ENCODE measurements around the gene PPHLN1. TPM values are rescaled to one million over a fixed set of nuclear protein-coding genes. Genes with fewer than 3 reads are reported as not detected.

Gene PPHLN1
- total RNA-seq, 4 donors from 2014 or later = 43.2 to 88.9 (median 56.0) TPM

- no peak for TF ChIP-seq CTCF (IDR thresholded peaks at IDR 0.05)
- no peak for TF ChIP-seq POLR2AphosphoS5 (IDR thresholded peaks at IDR 0.05)
- WGBS, 2 donors (ENCODE audit: low coverage in 1 of 2) = 92 to 98% methylated on average over 4 to 9 of the region's 9 CpGs
- no peaks in the 10 kb centered on the region for H3K4me1 ChIP-seq
- H3K4me3 ChIP-seq = no peak overlapping the region
- H3K27ac ChIP-seq = no peak overlapping the region
- ATAC-seq = no peak
- H3K36me3 ChIP-seq = peaks cover 0 to 40% of the 10 kb centered on the region in 2 donors
- H3K9me3 ChIP-seq = no peaks in the 10 kb centered on the region
- H3K27me3 ChIP-seq = no peaks in the 10 kb centered on the region
These were observed 122.9 kb downstream of the PPHLN1 start for GRCh38 chr12:42448841-42449240.

- Histone ChIP-seq H3K4me3 (no peak overlapping the region), H3K36me3 (peaks cover 0 to 27% of the 10 kb centered on the region in 2 donors), H3K9me3 (no peaks in the 10 kb centered on the region), H3K27me3 (no peaks in the 10 kb centered on the region), H3K4me1 (no peaks in the 10 kb centered on the region), H3K27ac (no peak overlapping the region)
- no peak for TF ChIP-seq CTCF (IDR thresholded peaks at IDR 0.05)
- no peak for TF ChIP-seq POLR2AphosphoS5 (IDR thresholded peaks at IDR 0.05)
- no peak for TF ChIP-seq EP300 (IDR thresholded peaks at IDR 0.05)
- TF ChIP-seq POLR2A (IDR thresholded peaks at IDR 0.05) = no peak
- 57 to 78% methylated on average over 1 to 2 of the region's 2 CpGs for WGBS, 2 donors (ENCODE audit: low coverage in 1 of 2)
- ATAC-seq = no peak
These were observed 124.3 kb downstream of the PPHLN1 start for GRCh38 chr12:42450248-42450647.

- H3K9me3 ChIP-seq = no peaks in the 10 kb centered on the region
- 81 to 82% methylated on average over 2 of the region's 2 CpGs for WGBS, 2 donors (ENCODE audit: low coverage in 1 of 2)
- peaks cover 0 to 57% of the 10 kb centered on the region in 2 donors for H3K36me3 ChIP-seq
- no peak overlapping the region for H3K4me3 ChIP-seq
- TF ChIP-seq CTCF (IDR thresholded peaks at IDR 0.05) (no peak), POLR2A (IDR thresholded peaks at IDR 0.05) (no peak), EP300 (IDR thresholded peaks at IDR 0.05) (no peak), POLR2AphosphoS5 (IDR thresholded peaks at IDR 0.05) (no peak)
- H3K4me1 ChIP-seq = no peaks in the 10 kb centered on the region
- no peak overlapping the region for H3K27ac ChIP-seq
- no peaks in the 10 kb centered on the region for H3K27me3 ChIP-seq
- ATAC-seq = no peak
These were observed 132.6 kb downstream of the PPHLN1 start for GRCh38 chr12:42458575-42458974.

GRCh38 chr12:42459336-42459847 lies 133.4 kb downstream of the PPHLN1 start:
- Histone ChIP-seq H3K4me3 (no peak overlapping the region), H3K27me3 (no peaks in the 10 kb centered on the region), H3K36me3 (peaks cover 0 to 66% of the 10 kb centered on the region in 2 donors), H3K9me3 (no peaks in the 10 kb centered on the region), H3K27ac (no peak overlapping the region), H3K4me1 (no peaks in the 10 kb centered on the region)
- TF ChIP-seq CTCF (IDR thresholded peaks at IDR 0.05) = no peak
- no peak for TF ChIP-seq POLR2A (IDR thresholded peaks at IDR 0.05)
- TF ChIP-seq POLR2AphosphoS5 (IDR thresholded peaks at IDR 0.05) = no peak
- TF ChIP-seq EP300 (IDR thresholded peaks at IDR 0.05) = no peak
- 83 to 85% methylated on average over 9 of the region's 12 CpGs for WGBS, 2 donors (ENCODE audit: low coverage in 1 of 2)
- ATAC-seq = no peak

GRCh38 chr12:42462486-42462885 lies 136.5 kb downstream of the PPHLN1 start:
- TF ChIP-seq EP300 (IDR thresholded peaks at IDR 0.05) = no peak
- TF ChIP-seq POLR2A (IDR thresholded peaks at IDR 0.05) = no peak
- no peak for TF ChIP-seq CTCF (IDR thresholded peaks at IDR 0.05)
- TF ChIP-seq POLR2AphosphoS5 (IDR thresholded peaks at IDR 0.05) = no peak
- Histone ChIP-seq H3K4me3 (no peak overlapping the region), H3K36me3 (peaks cover 0 to 91% of the 10 kb centered on the region in 2 donors), H3K27me3 (no peaks in the 10 kb centered on the region), H3K4me1 (no peaks in the 10 kb centered on the region), H3K9me3 (no peaks in the 10 kb centered on the region), H3K27ac (no peak overlapping the region)
- WGBS, 2 donors (ENCODE audit: low coverage in 1 of 2) = 46 to 94% methylated on average over 3 of the region's 3 CpGs
- ATAC-seq = no peak
